ENCODE results near the gene ZNF350. TPM values are rescaled to one million over a fixed set of nuclear protein-coding genes. Genes with fewer than 3 reads are reported as not detected.

The ZNF350 gene
- total and polyA plus RNA-seq, 2 of the 13 experiments (the other 11 are each of a cell fraction or from before 2014, with no cell fraction given), result 3.7 to 6.9 TPM

GRCh38 chr19:51916167-51916566 is 70.5 kb downstream of the ZNF350 start (continued):
- TF ChIP-seq HIC2 (CRISPR knock-in tag; IDR thresholded peaks at IDR 0.05; ENCODE audit: low read depth) (no peak), ZNF253 (CRISPR knock-in tag; IDR thresholded peaks at IDR 0.05; ENCODE audit: borderline replicate concordance) (no peak), ZNF225 (CRISPR knock-in tag; IDR thresholded peaks at IDR 0.05) (no peak), U2AF1 (optimal IDR thresholded peaks at IDR 0.05; ENCODE audit: low read depth, low read length) (no peak), ZNF609 (CRISPR knock-in tag; IDR thresholded peaks at IDR 0.05; ENCODE audit: borderline replicate concordance) (no peak)

- no peaks in the 10 kb centered on the region for H3K36me3 ChIP-seq (replicated peaks in 1 of 2; ENCODE audit: control insufficient read depth in 1 of 2, insufficient read depth in 2 of 2, low read length in 2 of 2)
- intact Hi-C loops (cut with micrococcal nuclease; ENCODE audit: unreplicated experiment), result no loop called here
- no peak overlapping the region for H3K9ac ChIP-seq (ENCODE audit: insufficient read depth, low read depth, low read length)
- no peaks in the 10 kb centered on the region for H3K4me1 ChIP-seq (ENCODE audit: insufficient read depth, low read length)
- H2AFZ ChIP-seq (ENCODE audit: low read length), result no peak overlapping the region
- H4K20me1 ChIP-seq (ENCODE audit: insufficient read depth, low read length), result no peaks in the 10 kb centered on the region
- H3K4me3 ChIP-seq (replicated peaks in 1 of 3; ENCODE audit: insufficient read depth in 1 of 3, low read depth in 2 of 3, low read length in 3 of 3), result no peak overlapping the region
- BruUV-seq (replicated peaks), result no TSS peak
- FAIRE-seq (no peak), DNase-seq (ENCODE audit: low spot score) (no peak), ATAC-seq (no peak)
- ChIA-PET CTCF (ENCODE audit: low intra/inter-chr PET ratio, low total read pairs) (no interaction called here), POLR2A (no interaction called here)
- no peak overlapping the region for H3K4me2 ChIP-seq (ENCODE audit: low read depth, low read length)
- in situ Hi-C loops (cut with HindIII; ENCODE audit: extremely low pct_ligation_motif_present, low pct_unique_long_range_greater_than_20kb), result no loop called here
- peaks cover 86% of the 10 kb centered on the region for H3K9me3 ChIP-seq (ENCODE audit: low read length)
- no peaks in the 10 kb centered on the region for H3K79me2 ChIP-seq (ENCODE audit: insufficient read depth, low read length)
- H3K27me3 ChIP-seq (ENCODE audit: control insufficient read depth in 1 of 2, insufficient read depth in 2 of 2, low read length in 2 of 2), result no peaks in the 10 kb centered on the region
- H3K27ac ChIP-seq (ENCODE audit: extremely low read length, insufficient read depth, low read length), result no peak overlapping the region
- TF ChIP-seq ZSCAN9 (CRISPR knock-in tag; IDR thresholded peaks at IDR 0.05; ENCODE audit: borderline replicate concordance) (no peak), ZNF274 (CRISPR knock-in tag; IDR thresholded peaks at IDR 0.05) (peak; percentile 88; the same call in 1 of the 2 replicates), ZFX (CRISPR knock-in tag; IDR thresholded peaks at IDR 0.05; ENCODE audit: low read depth) (no peak)
- WGBS (ENCODE audit: low lambda C conversion rate), result 28% methylated on average over 5 of the region's 5 CpGs
Observed at GRCh38 chr19:51915324-51915867, 71.2 kb downstream of the ZNF350 start.

Measured in HepG2 (cell line).